Fibroblast of lung (primary cell): ENCODE results near the gene GPC6.

ENCODE experiments used
- CTCF ChIP-seq, 2 donors: IDR thresholded peaks in 1 of 2; conservative IDR thresholded peaks in 1 of 2; 1 replicate in 1 of 2; 2 replicates in 1 of 2; pipeline ENCODE4 v1.5.1; 2011 to 2012; ENCODE audit warnings: low read length in 2 of 2, control low read depth in 1 of 2, inconsistent platforms in 1 of 2, low read depth in 1 of 2, mild to moderate bottlenecking in 1 of 2
- EZH2 ChIP-seq: IDR thresholded peaks from 2 replicates; pipeline ENCODE4 v1.5.1; 2012; ENCODE audit warnings: low read length, control low read depth, mild to moderate bottlenecking; ENCODE audit errors: missing control alignments

GRCh38 chr13:94073007-94073744 lies 846.6 kb downstream of the GPC6 start:
- peak in 1 of 2 donors; percentile 6 for TF ChIP-seq CTCF (conservative IDR thresholded peaks at IDR 0.05 in 1 of 2, IDR thresholded peaks at IDR 0.05 in 1 of 2; ENCODE audit: low read depth in 1 of 2, low read length in 2 of 2)
- no peak for TF ChIP-seq EZH2
